ENCODE results near the gene LRP1-AS. TPM values are rescaled to one million over a fixed set of nuclear protein-coding genes. Genes with fewer than 3 reads are reported as not detected.

LRP1-AS gene
- total RNA-seq, 1 donor from 2014 or later = not detected

DNA sequence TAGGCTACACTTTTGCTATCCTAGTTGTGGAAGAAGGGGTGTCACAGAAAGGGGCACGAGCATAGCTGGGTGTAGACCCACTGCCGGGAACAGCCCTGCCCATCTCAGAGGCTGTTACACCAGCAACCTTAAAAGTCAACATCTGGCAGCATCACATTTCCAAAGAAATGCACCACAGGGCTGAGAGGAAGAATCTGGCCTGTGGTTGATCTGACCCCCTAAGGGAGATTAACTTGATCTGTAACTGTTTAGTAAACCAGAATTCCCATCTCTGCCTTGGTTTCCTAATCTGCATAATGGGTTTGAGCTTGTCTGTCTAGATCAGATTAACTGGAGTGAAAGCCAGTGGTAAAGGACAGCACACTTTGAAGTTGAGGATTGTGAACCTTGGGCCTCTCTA lies 1.3 kb downstream of the LRP1-AS start:
- intact Hi-C loops (cut with micrococcal nuclease) = no loop called here
- H3K4me3 ChIP-seq = no peak overlapping the region
- H3K9me3 ChIP-seq (replicated peaks) = no peaks in the 10 kb centered on the region
- DNase-seq = no peak
- TF ChIP-seq, protein P1, sequence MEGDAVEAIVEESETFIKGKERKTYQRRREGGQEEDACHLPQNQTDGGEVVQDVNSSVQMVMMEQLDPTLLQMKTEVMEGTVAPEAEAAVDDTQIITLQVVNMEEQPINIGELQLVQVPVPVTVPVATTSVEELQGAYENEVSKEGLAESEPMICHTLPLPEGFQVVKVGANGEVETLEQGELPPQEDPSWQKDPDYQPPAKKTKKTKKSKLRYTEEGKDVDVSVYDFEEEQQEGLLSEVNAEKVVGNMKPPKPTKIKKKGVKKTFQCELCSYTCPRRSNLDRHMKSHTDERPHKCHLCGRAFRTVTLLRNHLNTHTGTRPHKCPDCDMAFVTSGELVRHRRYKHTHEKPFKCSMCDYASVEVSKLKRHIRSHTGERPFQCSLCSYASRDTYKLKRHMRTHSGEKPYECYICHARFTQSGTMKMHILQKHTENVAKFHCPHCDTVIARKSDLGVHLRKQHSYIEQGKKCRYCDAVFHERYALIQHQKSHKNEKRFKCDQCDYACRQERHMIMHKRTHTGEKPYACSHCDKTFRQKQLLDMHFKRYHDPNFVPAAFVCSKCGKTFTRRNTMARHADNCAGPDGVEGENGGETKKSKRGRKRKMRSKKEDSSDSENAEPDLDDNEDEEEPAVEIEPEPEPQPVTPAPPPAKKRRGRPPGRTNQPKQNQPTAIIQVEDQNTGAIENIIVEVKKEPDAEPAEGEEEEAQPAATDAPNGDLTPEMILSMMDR (IDR thresholded peaks at IDR 0.05; ENCODE audit: borderline replicate concordance) = no peak
- H3K27me3 ChIP-seq (ENCODE audit: low read depth) = no peaks in the 10 kb centered on the region
- H3K4me1 ChIP-seq = peaks cover 96% of the 10 kb centered on the region
- peak overlapping the region; percentile 94 for H3K27ac ChIP-seq (replicated peaks)
- peaks cover 64% of the 10 kb centered on the region for H3K36me3 ChIP-seq

DNA sequence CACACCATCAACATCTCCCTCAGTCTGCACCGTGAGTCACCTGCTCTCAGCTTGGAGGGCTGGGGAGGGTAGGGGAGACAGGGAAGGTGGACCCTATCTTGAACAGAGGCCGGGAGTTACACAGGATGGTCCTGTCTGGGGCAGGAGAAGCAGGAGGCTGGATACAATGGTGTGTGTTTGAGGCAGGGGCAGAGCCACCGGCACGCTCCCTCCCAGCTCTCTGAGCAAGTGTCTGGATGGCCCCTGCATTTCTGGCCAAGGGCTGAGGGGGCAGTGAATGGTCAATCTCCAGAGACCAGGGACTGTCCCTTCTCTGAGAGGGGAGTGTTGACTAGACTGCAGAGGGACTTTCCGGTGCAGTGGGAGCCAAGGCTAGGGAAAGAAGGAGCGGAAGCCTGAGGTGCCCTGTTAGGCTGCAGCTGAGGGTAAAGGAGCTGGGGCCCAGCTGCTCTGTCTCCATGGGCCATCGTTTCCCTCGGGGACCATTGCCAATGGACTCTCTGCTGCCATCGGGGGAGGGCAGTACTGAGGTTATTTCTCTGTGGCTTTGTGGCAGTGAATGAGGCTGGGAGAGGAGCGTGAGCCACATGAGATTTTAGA lies 1.9 kb downstream of the LRP1-AS start:
- Histone ChIP-seq H3K27me3 (ENCODE audit: low read depth) (no peaks in the 10 kb centered on the region), H3K36me3 (peaks cover 69% of the 10 kb centered on the region), H3K9me3 (replicated peaks) (no peaks in the 10 kb centered on the region), H3K27ac (replicated peaks) (peak overlapping the region; percentile 94), H3K4me3 (no peak overlapping the region), H3K4me1 (peaks cover 96% of the 10 kb centered on the region)
- TF ChIP-seq, protein P1 (IDR thresholded peaks at IDR 0.05; ENCODE audit: borderline replicate concordance) = no peak
- no peak for DNase-seq
- intact Hi-C loops (cut with micrococcal nuclease) = no loop called here

DNA sequence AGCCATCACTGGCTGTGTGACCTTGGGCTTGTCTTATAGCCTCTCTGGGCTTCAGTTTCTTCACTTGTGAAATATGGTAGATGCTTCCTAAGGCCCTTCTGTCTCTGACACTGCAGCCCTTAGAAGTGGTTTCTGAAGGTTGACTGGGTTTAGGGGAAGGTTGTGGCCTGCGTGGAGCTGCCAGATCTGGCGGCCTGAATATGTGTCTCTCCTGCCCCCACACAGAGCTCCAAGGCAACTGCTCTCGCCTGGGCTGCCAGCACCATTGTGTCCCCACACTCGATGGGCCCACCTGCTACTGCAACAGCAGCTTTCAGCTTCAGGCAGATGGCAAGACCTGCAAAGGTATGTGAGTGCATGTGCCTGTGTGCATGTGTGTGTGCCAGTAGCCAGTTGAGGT lies 4.0 kb downstream of the LRP1-AS start:
- Histone ChIP-seq H3K27me3 (ENCODE audit: low read depth) (no peaks in the 10 kb centered on the region), H3K36me3 (peaks cover 76% of the 10 kb centered on the region), H3K9me3 (replicated peaks) (no peaks in the 10 kb centered on the region), H3K4me3 (no peak overlapping the region), H3K4me1 (peaks cover 96% of the 10 kb centered on the region), H3K27ac (replicated peaks) (peak overlapping the region; percentile 99)
- no peak for DNase-seq
- TF ChIP-seq, protein P1 (IDR thresholded peaks at IDR 0.05; ENCODE audit: borderline replicate concordance) = no peak
- intact Hi-C loops (cut with micrococcal nuclease) = no loop called here

DNA sequence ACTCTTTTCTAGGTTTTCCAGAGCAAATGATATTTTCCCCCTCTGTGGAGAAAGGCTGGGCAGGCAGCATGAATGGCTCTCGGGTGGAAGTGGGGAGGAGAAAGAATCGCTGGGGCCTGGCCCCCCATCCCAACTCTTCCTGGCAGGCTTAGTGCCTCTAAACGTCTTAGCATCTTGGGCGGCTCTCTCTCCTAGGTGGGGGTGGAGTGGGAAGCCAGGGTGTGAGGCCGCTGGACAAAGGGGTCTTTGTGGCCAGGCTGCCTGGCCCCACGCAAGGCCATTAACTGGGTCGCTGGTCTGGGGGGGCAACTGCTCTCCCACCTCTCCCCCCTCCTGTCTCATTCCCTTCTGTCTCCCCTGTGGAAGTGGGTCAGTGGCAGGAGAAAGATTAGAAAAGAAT lies 4.7 kb downstream of the LRP1-AS start:
- DNase-seq = no peak
- Histone ChIP-seq H3K36me3 (peaks cover 76% of the 10 kb centered on the region), H3K4me1 (peaks cover 96% of the 10 kb centered on the region), H3K27ac (replicated peaks) (peak overlapping the region; percentile 99), H3K9me3 (replicated peaks) (no peaks in the 10 kb centered on the region), H3K27me3 (ENCODE audit: low read depth) (no peaks in the 10 kb centered on the region), H3K4me3 (no peak overlapping the region)
- intact Hi-C loops (cut with micrococcal nuclease) = no loop called here
- TF ChIP-seq, protein P1 (IDR thresholded peaks at IDR 0.05; ENCODE audit: borderline replicate concordance) = no peak

DNA sequence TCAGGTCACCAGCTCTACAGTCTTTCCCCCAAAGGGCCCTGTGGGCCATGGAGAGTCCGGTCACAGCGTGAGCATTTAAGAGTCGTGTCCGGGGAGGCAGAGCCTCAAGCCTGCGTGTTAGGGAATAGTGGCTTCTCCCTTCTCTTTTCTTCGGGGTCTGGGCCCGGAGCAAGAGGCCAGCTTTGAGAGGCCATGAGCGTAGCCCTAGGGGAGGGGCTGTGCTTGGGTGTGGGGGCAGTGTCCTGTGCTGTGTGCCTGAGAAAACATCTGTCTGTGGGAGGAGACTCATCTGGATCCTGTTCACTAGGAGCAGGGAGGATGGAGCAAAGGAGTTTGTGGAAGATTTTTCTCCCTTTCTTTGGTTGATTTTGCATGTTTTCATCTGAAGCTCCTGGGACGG lies 5.3 kb downstream of the LRP1-AS start:
- peak overlapping the region; percentile 99 for H3K27ac ChIP-seq (replicated peaks)
- no peak overlapping the region for H3K4me3 ChIP-seq
- H3K36me3 ChIP-seq = peaks cover 76% of the 10 kb centered on the region
- H3K27me3 ChIP-seq (ENCODE audit: low read depth) = no peaks in the 10 kb centered on the region
- H3K4me1 ChIP-seq = peaks cover 96% of the 10 kb centered on the region
- H3K9me3 ChIP-seq (replicated peaks) = no peaks in the 10 kb centered on the region
- TF ChIP-seq, protein P1 (IDR thresholded peaks at IDR 0.05; ENCODE audit: borderline replicate concordance) = no peak
- intact Hi-C loops (cut with micrococcal nuclease) = no loop called here
- DNase-seq = no peak
